MM.1S (cell line): ENCODE measurements around the gene DAG1.

ENCODE experiments used
- EZH2 ChIP-seq: fragments of 300-600 bp; sonication (generic); optimal IDR thresholded peaks from 2 replicates; pipeline ENCODE3; 2017; ENCODE audit warnings: low read depth, mild to moderate bottlenecking, antibody characterized with exemption, low read length, mixed read lengths
- EZH2phosphoT487 ChIP-seq: fragments of 300-600 bp; sonication (generic); IDR thresholded peaks from 2 replicates; pipeline ENCODE4 v1.6.1; 2018; ENCODE audit warnings: antibody characterized with exemption, low read length
- TF ChIP-seq, protein P1 (sequence below): fragments of 300-600 bp; sonication (generic); IDR thresholded peaks from 2 replicates; pipeline ENCODE4 v1.5.1; 2016; ENCODE audit warnings: antibody characterized with exemption, low read length, mixed read lengths

GRCh38 chr3:49554633-49555265 lies 84.7 kb downstream of the DAG1 start:
- TF ChIP-seq EZH2 (no peak), EZH2phosphoT487 (no peak)
- TF ChIP-seq, protein P1, sequence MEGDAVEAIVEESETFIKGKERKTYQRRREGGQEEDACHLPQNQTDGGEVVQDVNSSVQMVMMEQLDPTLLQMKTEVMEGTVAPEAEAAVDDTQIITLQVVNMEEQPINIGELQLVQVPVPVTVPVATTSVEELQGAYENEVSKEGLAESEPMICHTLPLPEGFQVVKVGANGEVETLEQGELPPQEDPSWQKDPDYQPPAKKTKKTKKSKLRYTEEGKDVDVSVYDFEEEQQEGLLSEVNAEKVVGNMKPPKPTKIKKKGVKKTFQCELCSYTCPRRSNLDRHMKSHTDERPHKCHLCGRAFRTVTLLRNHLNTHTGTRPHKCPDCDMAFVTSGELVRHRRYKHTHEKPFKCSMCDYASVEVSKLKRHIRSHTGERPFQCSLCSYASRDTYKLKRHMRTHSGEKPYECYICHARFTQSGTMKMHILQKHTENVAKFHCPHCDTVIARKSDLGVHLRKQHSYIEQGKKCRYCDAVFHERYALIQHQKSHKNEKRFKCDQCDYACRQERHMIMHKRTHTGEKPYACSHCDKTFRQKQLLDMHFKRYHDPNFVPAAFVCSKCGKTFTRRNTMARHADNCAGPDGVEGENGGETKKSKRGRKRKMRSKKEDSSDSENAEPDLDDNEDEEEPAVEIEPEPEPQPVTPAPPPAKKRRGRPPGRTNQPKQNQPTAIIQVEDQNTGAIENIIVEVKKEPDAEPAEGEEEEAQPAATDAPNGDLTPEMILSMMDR: no peak
